ENCODE measurements around the gene XKR7. TPM values are rescaled to one million over a fixed set of nuclear protein-coding genes. Genes with fewer than 3 reads are reported as not detected.

Gene XKR7
- total and polyA plus RNA-seq, 2 donors (not counting 1 experiment from before 2014, with no cell fraction given) = 0.05 to 0.12 TPM

GRCh38 chr20:32027643-32028042, 59.7 kb downstream of the XKR7 start:
- no peaks in the 10 kb centered on the region for H3K36me3 ChIP-seq (replicated peaks in 1 of 2; ENCODE audit: control extremely low read depth in 1 of 2, control insufficient read depth in 1 of 2, extremely low read depth in 1 of 2, insufficient read depth in 2 of 2, low read length in 1 of 2)
- ChIA-PET POLR2A (no interaction called here), CTCF (interaction anchor here (1.4 to 3.8 kb wide), 2 partner anchors 9 to 175 kb away, joined by 5 to 20 read pairs; no protein-coding TSS in a partner anchor)
- WGBS (ENCODE audit: insufficient coverage) = 92% methylated on average over 1 of the region's 3 CpGs
- no peaks in the 10 kb centered on the region for H3K9me3 ChIP-seq (ENCODE audit: control extremely low read depth in 1 of 3, control insufficient read depth in 2 of 3, insufficient read depth in 1 of 3, low read length in 2 of 3)
- no peak overlapping the region for H3K4me2 ChIP-seq (replicated peaks; ENCODE audit: low read depth, low read length, poor library complexity, severe bottlenecking)
- H3K4me1 ChIP-seq (ENCODE audit: control insufficient read depth in 2 of 2, insufficient read depth in 2 of 2, low read length in 2 of 2) = peaks cover 4 to 10% of the 10 kb centered on the region in 2 donors
- no peaks in the 10 kb centered on the region for H4K20me1 ChIP-seq (ENCODE audit: control insufficient read depth, insufficient read depth, low read length, poor library complexity, severe bottlenecking)
- DNase-seq = no peak
- no peak for ATAC-seq (ENCODE audit: low read depth)
- no peak overlapping the region for H3K4me3 ChIP-seq (ENCODE audit: control extremely low read depth in 1 of 5, extremely low read depth in 1 of 5, insufficient read depth in 1 of 5, low read depth in 2 of 5, low read length in 4 of 5)
- Mint-ChIP-seq H3K4me3 (no peak overlapping the region), H3K9me3 (ENCODE audit: insufficient read depth) (no peaks in the 10 kb centered on the region), H3K27me3 (peaks cover 31% of the 10 kb centered on the region), H3K27ac (no peak overlapping the region), H3K4me1 (peaks cover 7% of the 10 kb centered on the region)
- H2AFZ ChIP-seq (ENCODE audit: insufficient read depth, low read depth, low read length, poor library complexity, severe bottlenecking) = no peak overlapping the region
- no peak for TF ChIP-seq EZH2 (IDR thresholded peaks at IDR 0.05; ENCODE audit: borderline replicate concordance, insufficient read depth, low read depth, low read length, poor library complexity, severe bottlenecking)
- no peak for TF ChIP-seq CTCF (IDR thresholded peaks at IDR 0.05)
- intact Hi-C loops (cut with micrococcal nuclease) = no loop called here
- no peak overlapping the region for H3K9ac ChIP-seq (ENCODE audit: low read length)
- no peaks in the 10 kb centered on the region for H3K79me2 ChIP-seq (ENCODE audit: control insufficient read depth, insufficient read depth, low read length)
- H3K27me3 ChIP-seq (replicated peaks in 1 of 4; ENCODE audit: control extremely low read depth in 1 of 4, control insufficient read depth in 3 of 4, insufficient read depth in 4 of 4, low read length in 3 of 4) = peaks cover 0 to 35% (median 7%) of the 10 kb centered on the region in 4 experiments
- H3K27ac ChIP-seq (ENCODE audit: low read length in 2 of 2) = no peak overlapping the region

GRCh38 chr20:32028647-32029372, 60.9 kb downstream of the XKR7 start:
- H3K27me3 Mint-ChIP-seq = peaks cover 27% of the 10 kb centered on the region
- Histone ChIP-seq H3K27me3 (replicated peaks in 1 of 4; ENCODE audit: control extremely low read depth in 1 of 4, control insufficient read depth in 3 of 4, insufficient read depth in 4 of 4, low read length in 3 of 4) (peaks cover 0 to 26% (median 7%) of the 10 kb centered on the region in 4 experiments), H4K20me1 (ENCODE audit: control insufficient read depth, insufficient read depth, low read length, poor library complexity, severe bottlenecking) (no peaks in the 10 kb centered on the region), H3K4me1 (ENCODE audit: control insufficient read depth in 2 of 2, insufficient read depth in 2 of 2, low read length in 2 of 2) (peaks cover 4 to 10% of the 10 kb centered on the region in 2 donors), H2AFZ (ENCODE audit: insufficient read depth, low read depth, low read length, poor library complexity, severe bottlenecking) (no peak overlapping the region), H3K79me2 (ENCODE audit: control insufficient read depth, insufficient read depth, low read length) (no peaks in the 10 kb centered on the region), H3K4me2 (replicated peaks; ENCODE audit: low read depth, low read length, poor library complexity, severe bottlenecking) (no peak overlapping the region), H3K27ac (ENCODE audit: low read length in 2 of 2) (no peak overlapping the region), H3K9ac (ENCODE audit: low read length) (no peak overlapping the region), H3K4me3 (ENCODE audit: control extremely low read depth in 1 of 5, extremely low read depth in 1 of 5, insufficient read depth in 1 of 5, low read depth in 2 of 5, low read length in 4 of 5) (no peak overlapping the region), H3K9me3 (ENCODE audit: control extremely low read depth in 1 of 3, control insufficient read depth in 2 of 3, insufficient read depth in 1 of 3, low read length in 2 of 3) (no peaks in the 10 kb centered on the region), H3K36me3 (replicated peaks in 1 of 2; ENCODE audit: control extremely low read depth in 1 of 2, control insufficient read depth in 1 of 2, extremely low read depth in 1 of 2, insufficient read depth in 2 of 2, low read length in 1 of 2) (no peaks in the 10 kb centered on the region)
- ChIA-PET CTCF (interaction anchor here (0.6 to 10.3 kb wide), 12 partner anchors 7 to 664 kb away, joined by 3 to 389 read pairs (median 16); partner anchors contain the start of gene PDRG1), POLR2A (no interaction called here)
- no peaks in the 10 kb centered on the region for H3K9me3 Mint-ChIP-seq (ENCODE audit: insufficient read depth)
- intact Hi-C loops (cut with micrococcal nuclease) = no loop called here
- no peak for ATAC-seq (ENCODE audit: low read depth)
- no peak for DNase-seq
- H3K4me1 Mint-ChIP-seq = peaks cover 13% of the 10 kb centered on the region
- no peak overlapping the region for H3K4me3 Mint-ChIP-seq
- TF ChIP-seq CTCF (IDR thresholded peaks at IDR 0.05) (no peak), EZH2 (IDR thresholded peaks at IDR 0.05; ENCODE audit: borderline replicate concordance, insufficient read depth, low read depth, low read length, poor library complexity, severe bottlenecking) (no peak)
- H3K27ac Mint-ChIP-seq = no peak overlapping the region
- whole genome bisulfite sequencing (ENCODE audit: insufficient coverage) = 86% methylated on average over 12 of the region's 12 CpGs

Measured in B cell (primary cell).